NAMALWA (cell line): ENCODE results near the gene TRPM3.
"Not testable (repeated sequence)": the region's sequence is repeated elsewhere in the genome, so short reads cannot be mapped to it uniquely, and the experiment has no call there.

ENCODE experiments used
- DNase-seq: peaks from one replicate; pipeline ENCODE4 v3.0.0-alpha.2; 2015; ENCODE audit warnings: low spot score

Gene TRPM3

GRCh38 chr9:70998962-70999361, 122.5 kb downstream of the TRPM3 start:
- no peak for DNase-seq

DNA sequence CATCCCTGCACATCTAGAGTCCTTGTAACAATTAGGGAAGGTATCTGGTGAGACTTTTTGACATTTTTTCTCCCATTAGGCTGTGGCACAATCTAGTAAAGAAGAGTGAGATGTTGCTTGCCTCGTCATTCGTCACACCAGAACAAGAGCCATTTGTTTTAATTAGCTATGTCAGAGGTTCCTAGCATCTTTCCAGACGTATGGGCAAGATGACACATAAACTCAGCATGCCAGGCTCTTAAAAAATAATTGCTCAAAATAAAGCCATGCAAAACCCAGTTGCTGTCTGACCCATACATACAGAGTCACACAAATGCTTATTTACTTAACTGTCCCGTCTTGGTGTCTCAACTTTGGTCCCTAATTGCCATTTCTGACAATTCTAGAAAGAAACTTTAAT, 125.9 kb downstream of the TRPM3 start:
- DNase-seq: no peak

- DNase-seq: no peak
These were observed 126.8 kb downstream of the TRPM3 start for GRCh38 chr9:70994582-70994981.

DNA sequence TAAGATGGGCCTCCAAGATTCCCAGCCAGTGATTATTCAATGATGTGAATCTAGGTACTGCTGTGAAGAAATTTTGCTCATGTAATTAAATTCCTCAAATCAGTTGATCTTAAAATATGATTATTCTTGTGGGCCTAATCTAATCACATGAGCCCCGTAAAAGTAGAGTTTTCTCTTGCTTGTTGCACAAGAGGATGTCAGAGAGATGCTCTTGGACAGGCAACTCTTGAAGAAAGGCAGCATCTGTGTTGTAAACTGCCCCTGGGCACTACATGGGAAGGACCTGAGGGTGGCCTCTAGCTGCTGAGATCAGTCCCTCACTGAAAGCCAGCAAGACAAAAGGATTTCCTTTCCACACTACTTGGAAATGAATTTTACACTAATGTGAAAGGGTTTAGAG, 132.9 kb downstream of the TRPM3 start:
- no peak for DNase-seq

DNA sequence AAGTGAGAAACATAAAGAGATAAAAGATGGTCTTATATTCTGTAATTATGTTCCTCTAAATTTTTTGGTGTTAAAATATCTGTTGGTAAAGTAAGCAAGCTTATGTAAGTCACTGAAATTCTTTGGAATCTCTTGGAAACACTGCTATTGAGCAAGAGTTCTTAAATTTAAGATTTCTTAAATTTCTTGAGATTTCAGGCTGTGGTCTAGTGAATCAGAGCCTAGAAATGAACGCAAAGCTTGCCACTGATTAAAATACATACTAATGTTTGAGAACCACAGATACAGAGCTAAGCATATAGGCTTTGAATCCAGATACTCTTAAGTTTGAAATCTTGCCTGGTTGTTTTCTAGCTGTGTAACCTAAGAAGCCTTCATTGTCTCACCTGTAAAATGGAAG, 133.4 kb downstream of the TRPM3 start:
- DNase-seq: no peak

DNA sequence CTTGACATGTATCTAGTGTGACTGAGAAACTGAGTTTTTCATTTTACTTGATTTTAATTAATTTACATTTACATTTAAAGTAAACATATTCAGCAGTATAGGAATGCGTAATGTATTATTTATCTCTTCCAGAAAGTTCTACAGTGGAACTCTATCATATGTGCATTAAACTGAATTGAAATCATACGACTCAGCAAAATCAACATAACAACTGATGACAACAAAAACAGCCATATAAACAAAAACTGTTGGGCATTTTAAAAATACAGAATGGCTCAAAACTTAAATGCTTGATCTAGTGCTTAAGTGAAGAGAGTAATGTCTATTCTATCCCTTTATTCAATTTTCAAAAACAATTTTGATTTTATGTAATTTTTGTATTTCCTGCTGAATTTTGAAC, 134.4 kb downstream of the TRPM3 start:
- DNase-seq: no peak

DNA sequence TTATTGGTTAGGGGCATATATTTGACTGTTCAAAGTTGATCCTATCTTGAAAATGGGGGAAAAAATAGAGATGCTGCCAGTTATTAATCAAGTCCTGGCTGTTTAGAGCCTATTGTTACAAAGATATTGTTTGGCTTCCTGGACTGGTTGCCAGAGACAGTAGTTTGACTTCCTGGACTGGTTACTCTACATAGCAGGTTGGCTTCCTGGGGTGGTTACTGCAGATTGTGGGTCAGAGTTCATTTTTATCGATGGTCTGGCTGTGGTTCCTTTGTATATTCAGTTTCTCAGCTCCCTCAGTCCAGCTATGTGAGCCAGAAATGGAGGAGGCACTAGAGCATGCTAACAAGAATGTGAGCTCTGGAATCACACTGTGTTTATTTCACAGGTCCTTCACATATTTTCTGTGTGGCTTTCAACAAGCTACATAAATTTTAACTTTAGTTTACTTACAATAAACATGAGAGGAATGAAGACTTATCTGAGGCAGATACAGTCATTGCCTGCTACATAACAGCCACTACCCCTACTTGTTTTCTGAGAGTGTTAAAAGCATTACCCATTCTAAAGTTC, 137.6 kb downstream of the TRPM3 start:
- DNase-seq: no peak

DNA sequence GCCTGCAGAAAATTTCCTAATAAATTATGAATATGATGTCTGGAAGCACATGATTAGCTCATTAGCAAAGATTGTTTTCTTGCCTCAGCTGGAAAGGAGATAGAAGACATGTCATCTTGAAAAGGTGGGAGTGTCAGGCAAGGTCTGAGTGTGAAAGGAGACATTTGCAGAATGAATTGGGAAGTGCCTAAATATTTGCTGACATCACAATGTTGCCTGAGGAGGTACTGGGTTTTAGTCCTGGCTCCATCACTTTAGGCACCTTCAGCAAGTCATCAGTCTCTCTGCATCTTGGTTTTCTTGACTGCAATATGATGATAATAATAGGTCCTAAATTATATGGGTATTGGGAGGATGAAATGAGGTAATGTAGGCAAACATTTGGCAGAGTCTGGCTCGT, 140.1 kb downstream of the TRPM3 start:
- no peak for DNase-seq

- no peak for DNase-seq
These were observed 141.5 kb downstream of the TRPM3 start for GRCh38 chr9:70979966-70980365.

DNA sequence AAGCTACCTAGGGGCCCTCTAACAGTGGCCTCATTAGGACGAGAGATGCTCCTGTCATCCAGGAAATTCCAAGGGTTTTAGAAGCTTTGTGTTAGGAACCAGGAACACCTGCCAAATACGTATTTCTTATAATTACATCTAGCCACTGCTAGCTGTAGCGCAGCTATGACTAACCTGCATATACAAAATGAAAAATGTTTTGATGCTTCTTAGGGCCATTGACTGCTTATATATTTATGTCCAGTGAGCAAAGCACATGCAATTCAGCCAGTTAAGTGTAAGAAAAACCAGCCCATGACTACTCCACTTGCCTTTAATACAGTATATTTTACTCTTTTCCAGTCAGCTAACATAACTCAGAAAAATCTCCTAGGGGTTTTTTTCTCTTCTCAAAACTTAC, 143.3 kb downstream of the TRPM3 start:
- DNase-seq: no peak

DNA sequence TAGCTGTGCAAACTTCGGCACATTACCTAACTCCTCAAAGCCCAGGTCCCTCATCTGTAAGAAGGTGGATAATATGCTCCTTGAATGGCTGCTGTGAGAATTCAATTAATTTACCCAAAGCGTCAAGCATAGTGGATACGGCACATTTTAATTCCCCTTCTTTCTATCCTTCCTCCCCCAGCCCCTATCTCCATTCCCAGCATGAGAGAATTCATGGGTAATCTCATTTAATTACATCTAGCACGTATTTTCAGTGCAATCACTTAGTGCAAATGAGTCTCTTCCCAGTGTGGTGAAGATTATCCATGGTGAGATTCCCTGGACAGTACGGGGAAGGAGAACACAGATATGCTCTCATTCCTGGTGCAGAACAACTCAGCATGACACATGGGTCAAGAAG, 145.6 kb downstream of the TRPM3 start:
- no peak for DNase-seq

- no peak for DNase-seq
These were observed 149.7 kb downstream of the TRPM3 start for GRCh38 chr9:70971723-70972122.

DNA sequence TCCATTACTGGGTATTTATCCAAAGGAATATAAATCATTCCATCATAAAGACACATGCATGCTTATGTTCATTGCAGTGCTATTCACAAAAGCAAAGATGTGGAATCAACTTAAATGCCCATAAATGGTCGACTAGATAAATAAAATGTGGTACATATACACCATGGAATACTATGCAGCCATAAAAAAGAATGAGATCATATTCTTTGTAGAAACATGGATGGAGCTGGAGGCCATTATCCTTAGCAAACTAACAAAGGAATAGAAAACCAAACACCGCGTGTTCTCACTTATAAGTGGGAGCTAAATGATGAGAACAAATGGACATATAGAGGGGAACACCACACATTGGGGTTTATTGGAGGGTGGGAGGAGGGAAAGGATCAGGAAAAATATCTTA, 155.0 kb downstream of the TRPM3 start:
- DNase-seq: not testable (repeated sequence)

DNA sequence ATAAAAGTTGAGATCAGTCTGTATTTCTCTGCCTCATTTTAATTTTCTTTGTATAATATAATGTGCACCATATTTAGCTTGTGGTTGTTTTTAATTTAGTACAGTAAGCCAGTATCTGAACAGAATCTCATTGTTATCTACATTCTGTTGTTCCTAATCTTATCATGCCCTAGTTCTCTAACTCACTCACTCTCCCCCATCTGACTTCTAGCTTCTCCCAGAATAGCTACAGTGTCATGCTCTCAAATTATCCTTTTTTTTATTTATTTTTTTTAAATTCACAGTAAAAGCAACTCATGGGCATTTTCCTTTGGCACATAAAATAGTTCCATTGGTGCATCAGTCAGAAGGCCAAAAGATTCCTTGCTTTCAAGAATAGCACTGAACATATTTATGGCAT, 156.6 kb downstream of the TRPM3 start:
- DNase-seq: no peak

- DNase-seq: no peak
These were observed 157.9 kb downstream of the TRPM3 start for GRCh38 chr9:70963554-70963953.

DNA sequence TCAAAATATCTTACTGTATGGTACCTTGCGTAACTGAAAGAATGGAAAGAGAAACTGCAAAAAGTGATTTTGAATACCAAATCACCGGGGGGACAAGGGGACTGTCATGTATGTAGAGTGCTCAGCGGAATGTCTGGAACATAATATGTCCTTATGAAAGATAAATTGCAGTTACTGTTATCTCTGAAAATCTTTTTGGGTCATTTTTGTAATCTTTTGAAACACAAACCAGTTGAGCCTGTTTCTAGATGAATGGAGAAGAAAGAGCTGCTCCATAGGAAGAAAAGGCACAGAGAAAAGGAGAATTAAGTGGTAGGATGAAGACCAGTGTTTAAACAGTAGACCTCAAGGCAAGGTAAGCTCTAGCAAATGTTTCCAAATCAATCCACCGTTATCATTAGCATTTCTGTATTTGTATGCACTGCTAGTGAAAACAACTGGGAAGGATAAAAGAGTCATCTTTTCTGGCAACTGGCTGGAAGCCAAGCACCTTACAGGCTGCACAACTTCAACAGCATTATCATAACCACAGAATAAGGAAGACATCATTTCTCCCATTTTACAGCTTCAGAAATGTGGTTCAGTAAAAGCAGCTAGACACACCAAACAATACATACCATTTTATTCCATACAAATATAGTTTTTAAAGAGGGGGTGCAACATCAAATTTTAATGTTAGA, 158.5 kb downstream of the TRPM3 start:
- no peak for DNase-seq

- no peak for DNase-seq
These were observed 162.1 kb downstream of the TRPM3 start for GRCh38 chr9:70959366-70959765.

- DNase-seq: no peak
These were observed 166.8 kb downstream of the TRPM3 start for GRCh38 chr9:70954596-70955143.

- no peak for DNase-seq
These were observed 167.3 kb downstream of the TRPM3 start for GRCh38 chr9:70954126-70954525.

GRCh38 chr9:70951749-70952727, 169.4 kb downstream of the TRPM3 start:
- DNase-seq: no peak

DNA sequence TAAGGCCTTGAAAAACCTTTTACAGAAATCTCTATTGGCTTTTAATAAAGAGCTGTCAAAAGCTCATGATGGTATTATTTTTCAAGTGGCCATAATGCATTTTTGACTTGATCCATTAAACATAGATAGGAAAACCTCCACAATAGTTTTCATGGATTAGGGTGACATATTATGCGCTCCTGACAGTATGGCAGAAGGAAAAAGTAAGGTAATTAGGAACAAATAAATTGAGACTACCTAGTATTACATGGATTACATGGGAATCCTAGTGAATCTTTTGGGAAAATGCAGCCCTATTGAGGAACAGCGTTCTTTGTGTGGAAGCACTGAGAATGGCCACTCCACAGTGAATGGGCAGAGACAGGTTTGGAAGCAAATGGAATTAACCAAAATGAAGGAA, 171.2 kb downstream of the TRPM3 start:
- DNase-seq: no peak

DNA sequence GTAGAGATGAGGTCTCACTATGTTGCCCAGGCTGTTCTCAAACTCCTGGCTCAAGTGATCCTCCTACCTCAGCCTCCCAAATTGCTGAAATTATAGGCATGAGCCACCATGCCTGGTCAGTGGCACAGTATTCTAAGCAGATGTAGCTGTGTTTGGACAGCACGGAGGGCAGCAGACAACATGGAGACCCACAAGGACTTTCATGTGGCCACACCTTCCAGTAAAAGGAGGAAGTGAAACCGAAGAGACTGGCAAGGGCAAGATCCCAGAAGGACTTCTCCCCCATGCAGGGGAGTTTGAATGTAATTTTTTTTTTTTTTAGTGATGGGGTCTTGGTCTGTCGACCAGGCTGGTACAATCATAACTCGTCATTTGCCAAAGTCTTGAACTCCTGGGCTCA, 172.2 kb downstream of the TRPM3 start:
- peak; percentile 12 for DNase-seq

DNA sequence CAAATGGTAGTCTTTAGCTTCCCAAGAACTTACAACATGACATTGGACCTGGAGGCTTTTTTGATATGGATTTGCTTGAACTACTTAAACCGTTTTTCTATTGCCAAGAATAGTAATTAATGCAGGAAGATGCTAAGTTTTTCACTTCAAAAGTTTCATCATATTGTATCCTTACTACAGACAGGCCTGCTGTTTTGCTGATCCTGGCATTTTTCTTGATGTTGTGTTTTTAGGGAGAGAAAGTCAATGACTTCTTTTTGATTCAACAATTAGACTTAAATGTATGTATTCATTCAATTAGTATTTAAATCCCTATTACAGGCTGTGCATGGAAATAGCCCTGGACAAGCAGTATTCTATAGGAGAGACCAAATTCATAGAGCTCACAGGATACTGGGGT, 172.7 kb downstream of the TRPM3 start:
- DNase-seq: no peak
